ENCODE measurements around the gene DNASE1. TPM values are rescaled to one million over a fixed set of nuclear protein-coding genes. Genes with fewer than 3 reads are reported as not detected.
A peak's percentile ranks its signal among the peaks of the same experiment; 100 is the strongest.
"Not testable (repeated sequence)": the region's sequence is repeated elsewhere in the genome, so short reads cannot be mapped to it uniquely, and the experiment has no call there.

Gene DNASE1, protein sequence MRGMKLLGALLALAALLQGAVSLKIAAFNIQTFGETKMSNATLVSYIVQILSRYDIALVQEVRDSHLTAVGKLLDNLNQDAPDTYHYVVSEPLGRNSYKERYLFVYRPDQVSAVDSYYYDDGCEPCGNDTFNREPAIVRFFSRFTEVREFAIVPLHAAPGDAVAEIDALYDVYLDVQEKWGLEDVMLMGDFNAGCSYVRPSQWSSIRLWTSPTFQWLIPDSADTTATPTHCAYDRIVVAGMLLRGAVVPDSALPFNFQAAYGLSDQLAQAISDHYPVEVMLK
- 10 to 100 TPM; 39.7 to 44.2 TPM for total RNA-seq

DNA sequence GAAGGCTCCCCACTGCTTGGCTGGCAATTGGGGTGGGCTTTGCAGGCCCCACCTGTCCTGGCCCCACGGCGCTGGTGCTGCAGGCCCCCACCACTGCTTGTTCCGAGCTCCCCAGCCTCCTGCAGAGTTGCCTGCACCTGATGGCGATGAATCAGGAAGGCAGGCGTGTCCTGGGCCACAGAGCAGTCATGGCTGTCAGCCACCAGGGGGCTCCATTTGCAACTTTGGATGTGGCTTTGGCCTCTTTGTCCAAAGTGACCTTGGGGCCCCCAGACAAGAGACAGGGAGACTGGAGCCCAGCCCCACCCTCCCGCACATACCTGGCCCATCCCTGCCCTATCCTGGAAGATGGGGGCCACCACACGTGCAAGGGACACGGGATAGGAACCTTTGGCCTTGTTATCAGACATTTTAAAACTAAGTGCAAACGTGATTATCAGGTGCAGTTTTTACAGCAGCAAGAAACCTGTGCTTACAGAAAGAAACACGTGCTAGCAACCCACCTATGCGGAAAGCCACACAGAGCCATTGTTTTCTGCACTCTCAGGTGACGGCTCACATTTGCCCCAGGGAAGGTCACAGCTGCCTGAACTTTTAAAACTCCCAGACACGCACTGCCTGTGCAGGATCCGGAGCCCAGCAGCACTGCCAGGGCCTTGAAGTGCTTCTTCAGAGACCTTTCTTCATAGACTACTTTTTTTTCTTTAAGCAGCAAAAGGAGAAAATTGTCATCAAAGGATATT lies at the start of gene DNASE1:
TSS of gene DNASE1 (plus strand) at position 443 of the 743 bp plus-strand sequence. CDS start 683 bp downstream, outside the sequence.
- peak; percentile 69 for DNase-seq
- H3K9me3 Mint-ChIP-seq, result no peaks in the 10 kb centered on the region
- CTCF ChIA-PET, result interaction anchor here (0.6 to 0.8 kb wide), 3 partner anchors 8 to 87 kb away, joined by 3 to 4 read pairs (median 3); no protein-coding TSS in a partner anchor
- peak within 1 kb of the TSS; percentile 50 for H3K27ac Mint-ChIP-seq
- H3K36me3 Mint-ChIP-seq (ENCODE audit: low read depth), result peaks cover 30% of the 10 kb centered on the region
- POLR2A ChIA-PET, result no interaction called here
- H3K27me3 Mint-ChIP-seq, result no peaks in the 10 kb centered on the region
- peaks cover 7% of the 10 kb centered on the region for H3K4me1 Mint-ChIP-seq
- H3K4me3 Mint-ChIP-seq, result no peak within 1 kb of the TSS

DNA sequence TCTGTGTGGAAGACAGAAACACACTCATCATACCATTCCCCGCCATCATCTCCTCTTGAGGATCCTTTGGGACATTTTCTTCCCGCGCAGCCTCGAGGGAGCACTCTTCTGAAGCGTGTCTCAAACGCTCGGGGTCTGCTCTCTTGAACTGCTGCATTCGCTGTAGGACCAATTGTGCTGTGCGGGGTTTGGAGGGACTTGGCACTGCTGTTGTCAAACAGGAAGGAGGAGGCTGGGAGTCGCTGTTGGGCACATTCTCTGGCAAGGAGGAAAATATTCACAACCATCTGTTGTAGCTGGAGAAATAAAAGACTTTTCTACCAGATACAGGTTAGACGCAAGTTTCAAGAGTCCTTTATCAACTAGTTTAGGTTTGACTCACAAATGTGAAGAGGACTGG lies 48.0 kb upstream of the DNASE1 start:
- ChIA-PET POLR2A (no interaction called here), CTCF (no interaction called here)
- no peaks in the 10 kb centered on the region for H3K9me3 Mint-ChIP-seq
- H3K4me1 Mint-ChIP-seq, result peaks cover 25% of the 10 kb centered on the region
- H3K27ac Mint-ChIP-seq, result peak overlapping the region; percentile 26
- peaks cover 18% of the 10 kb centered on the region for H3K36me3 Mint-ChIP-seq (ENCODE audit: low read depth)
- no peaks in the 10 kb centered on the region for H3K27me3 Mint-ChIP-seq
- DNase-seq, result no peak
- H3K4me3 Mint-ChIP-seq, result no peak overlapping the region

- no peak overlapping the region for H3K4me3 Mint-ChIP-seq
- CTCF ChIA-PET, result no interaction called here
- no peak overlapping the region for H3K27ac Mint-ChIP-seq
- peaks cover 19% of the 10 kb centered on the region for H3K36me3 Mint-ChIP-seq (ENCODE audit: low read depth)
- no peak for DNase-seq
- H3K27me3 Mint-ChIP-seq, result no peaks in the 10 kb centered on the region
- H3K4me1 Mint-ChIP-seq, result peaks cover 28% of the 10 kb centered on the region
- POLR2A ChIA-PET, result no interaction called here
- H3K9me3 Mint-ChIP-seq, result no peaks in the 10 kb centered on the region
Observed at GRCh38 chr16:3607161-3607560, 47.3 kb upstream of the DNASE1 start.

- H3K27ac Mint-ChIP-seq, result no peak overlapping the region
- ChIA-PET CTCF (no interaction called here), POLR2A (no interaction called here)
- peaks cover 30% of the 10 kb centered on the region for H3K4me1 Mint-ChIP-seq
- no peak overlapping the region for H3K4me3 Mint-ChIP-seq
- H3K9me3 Mint-ChIP-seq, result no peaks in the 10 kb centered on the region
- H3K27me3 Mint-ChIP-seq, result no peaks in the 10 kb centered on the region
- DNase-seq, result no peak
- H3K36me3 Mint-ChIP-seq (ENCODE audit: low read depth), result peaks cover 20% of the 10 kb centered on the region
Observed at GRCh38 chr16:3607634-3608033, 46.9 kb upstream of the DNASE1 start.

DNA sequence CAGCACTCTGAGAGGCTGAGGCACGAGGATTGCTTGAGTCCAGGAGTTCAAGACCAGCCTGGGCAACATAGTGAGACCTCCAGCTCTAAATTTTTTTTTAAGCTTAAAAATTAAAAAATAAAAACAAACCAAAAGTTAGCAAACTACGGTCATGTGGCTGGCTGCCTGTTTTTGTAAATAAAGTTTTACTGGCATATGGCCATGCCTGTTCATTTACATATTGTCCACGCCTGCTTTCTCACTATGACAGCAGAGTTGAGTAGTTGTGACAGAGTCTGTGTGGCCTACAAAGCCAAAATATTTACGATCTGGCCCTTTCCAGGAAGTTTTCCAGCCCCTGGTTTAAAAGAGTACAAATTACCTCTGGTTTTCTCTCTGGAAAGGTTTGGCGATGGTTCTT lies 46.4 kb upstream of the DNASE1 start:
- Mint-ChIP-seq H3K27me3 (no peaks in the 10 kb centered on the region), H3K36me3 (ENCODE audit: low read depth) (peaks cover 23% of the 10 kb centered on the region), H3K4me3 (no peak overlapping the region), H3K9me3 (no peaks in the 10 kb centered on the region), H3K27ac (no peak overlapping the region), H3K4me1 (peaks cover 34% of the 10 kb centered on the region)
- ChIA-PET POLR2A (no interaction called here), CTCF (no interaction called here)
- no peak for DNase-seq

DNA sequence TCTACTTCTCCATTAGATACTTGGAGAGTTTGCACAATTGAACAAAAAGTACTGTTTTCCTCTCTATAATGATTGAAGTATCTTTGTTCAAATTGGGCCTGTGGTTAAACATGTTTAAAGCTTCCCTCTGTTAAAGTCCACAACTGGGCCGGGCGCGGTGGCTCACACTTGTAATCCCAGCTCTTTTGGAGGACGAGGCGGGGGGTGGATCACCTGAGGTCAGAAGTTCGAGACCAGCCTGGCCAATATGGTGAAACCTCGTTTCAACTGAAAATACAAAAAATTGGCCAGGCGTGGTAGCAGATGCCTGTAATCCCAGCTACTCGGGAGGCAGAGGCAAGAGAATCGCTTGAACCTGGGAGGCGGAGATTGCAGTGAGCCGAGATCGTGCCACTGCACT lies 45.5 kb upstream of the DNASE1 start:
- CTCF ChIA-PET, POLR2A ChIA-PET, DNase-seq, H3K27me3 Mint-ChIP-seq, H3K27ac Mint-ChIP-seq, H3K9me3 Mint-ChIP-seq, H3K4me3 Mint-ChIP-seq: not testable (repeated sequence)
- Mint-ChIP-seq H3K36me3 (ENCODE audit: low read depth) (peaks cover 23% of the 10 kb centered on the region), H3K4me1 (peaks cover 41% of the 10 kb centered on the region)

GRCh38 chr16:3609895-3610697 lies 44.4 kb upstream of the DNASE1 start:
- no peak for DNase-seq
- peaks cover 31% of the 10 kb centered on the region for H3K36me3 Mint-ChIP-seq (ENCODE audit: low read depth)
- no peaks in the 10 kb centered on the region for H3K27me3 Mint-ChIP-seq
- peaks cover 51% of the 10 kb centered on the region for H3K4me1 Mint-ChIP-seq
- CTCF ChIA-PET, result no interaction called here
- POLR2A ChIA-PET, result no interaction called here
- H3K9me3 Mint-ChIP-seq, result no peaks in the 10 kb centered on the region
- peak overlapping the region; percentile 84 for H3K27ac Mint-ChIP-seq
- peak overlapping the region; percentile 98 for H3K4me3 Mint-ChIP-seq

DNA sequence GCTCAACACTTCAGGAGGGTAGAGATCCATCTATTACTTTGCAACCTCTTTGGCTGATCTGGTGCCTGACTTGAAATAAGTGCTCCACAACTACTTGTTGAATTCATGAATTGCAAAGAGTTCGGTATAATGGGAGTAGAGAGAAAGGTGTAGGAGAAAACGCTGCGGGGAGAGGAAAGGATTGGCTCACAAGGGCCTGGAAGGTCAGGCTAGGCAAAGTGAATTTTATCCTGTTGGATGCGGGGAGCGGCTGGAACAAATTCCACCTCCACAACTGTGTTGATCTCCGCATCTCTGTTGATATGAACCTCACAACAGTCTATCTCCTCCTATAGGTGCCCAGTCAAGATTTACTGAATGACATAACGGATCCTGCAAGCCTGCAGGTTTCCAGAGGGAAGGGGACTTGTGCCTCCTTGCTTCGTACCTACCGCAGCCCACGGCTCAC lies 43.8 kb upstream of the DNASE1 start:
- Mint-ChIP-seq H3K27me3 (no peaks in the 10 kb centered on the region), H3K4me1 (peaks cover 57% of the 10 kb centered on the region), H3K36me3 (ENCODE audit: low read depth) (peaks cover 37% of the 10 kb centered on the region), H3K4me3 (peak overlapping the region; percentile 98), H3K9me3 (no peaks in the 10 kb centered on the region), H3K27ac (peak overlapping the region; percentile 84)
- ChIA-PET CTCF (no interaction called here), POLR2A (no interaction called here)
- DNase-seq, result no peak

DNA sequence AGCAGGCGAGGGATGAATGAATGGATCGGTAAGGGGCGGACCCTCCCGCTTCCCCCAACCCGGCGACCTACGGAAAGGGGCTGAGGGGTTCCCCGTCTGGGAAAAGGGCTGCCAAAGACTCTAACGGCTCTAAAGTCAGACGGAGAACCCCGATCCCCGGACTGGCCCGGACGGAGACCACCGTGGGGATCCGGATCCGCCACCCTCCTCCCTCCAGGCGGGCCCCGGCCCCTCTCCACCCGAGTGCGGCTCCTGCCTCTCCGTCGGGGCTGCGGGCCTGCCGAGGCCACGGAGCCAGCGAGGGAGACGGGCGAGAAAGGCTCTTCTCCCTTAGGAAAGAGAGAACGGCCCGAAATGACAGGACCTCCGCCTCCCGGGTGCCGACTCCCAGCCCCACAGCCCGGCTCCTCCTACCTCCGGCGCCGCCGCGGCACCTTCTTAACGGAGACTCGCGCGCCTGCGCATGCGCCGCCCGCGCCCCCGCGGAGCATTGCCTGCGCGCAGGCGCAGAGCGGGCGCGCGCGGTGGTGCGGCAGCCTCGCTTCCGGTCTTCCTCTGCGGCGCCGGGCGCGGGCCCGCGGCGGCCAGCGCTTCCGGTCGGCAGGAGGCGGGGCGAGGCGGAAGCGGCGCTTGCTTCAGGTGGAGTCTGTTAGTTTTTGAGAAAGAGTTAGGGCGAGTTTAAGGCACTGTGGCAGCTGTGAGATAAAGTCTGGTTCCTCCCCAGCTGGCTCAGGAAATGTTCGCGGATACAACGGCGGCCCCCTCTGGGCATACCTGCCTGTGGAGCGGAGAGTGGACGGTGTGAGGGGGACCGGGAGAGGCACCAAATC lies 43.1 kb upstream of the DNASE1 start, which contains the start of gene SLX4:
TSS of gene SLX4 (minus strand) at position 461 of the 830 bp plus-strand sequence. CDS start 2,642 bp downstream, outside the sequence.
- Mint-ChIP-seq H3K9me3 (no peaks in the 10 kb centered on the region), H3K4me1 (peaks cover 63% of the 10 kb centered on the region), H3K36me3 (ENCODE audit: low read depth) (peaks cover 34% of the 10 kb centered on the region), H3K27ac (peak within 1 kb of the TSS; percentile 98), H3K4me3 (peak within 1 kb of the TSS; percentile 98), H3K27me3 (no peaks in the 10 kb centered on the region)
- ChIA-PET CTCF (interaction anchor here (0.7 to 0.9 kb wide), 2 partner anchors 11 to 84 kb away, joined by 3 to 4 read pairs; no protein-coding TSS in a partner anchor), POLR2A (interaction anchor here (0.7 kb wide), 1 partner anchor 68 kb away, joined by 3 read pairs; no protein-coding TSS in a partner anchor)
- peak; percentile 91 for DNase-seq

DNA sequence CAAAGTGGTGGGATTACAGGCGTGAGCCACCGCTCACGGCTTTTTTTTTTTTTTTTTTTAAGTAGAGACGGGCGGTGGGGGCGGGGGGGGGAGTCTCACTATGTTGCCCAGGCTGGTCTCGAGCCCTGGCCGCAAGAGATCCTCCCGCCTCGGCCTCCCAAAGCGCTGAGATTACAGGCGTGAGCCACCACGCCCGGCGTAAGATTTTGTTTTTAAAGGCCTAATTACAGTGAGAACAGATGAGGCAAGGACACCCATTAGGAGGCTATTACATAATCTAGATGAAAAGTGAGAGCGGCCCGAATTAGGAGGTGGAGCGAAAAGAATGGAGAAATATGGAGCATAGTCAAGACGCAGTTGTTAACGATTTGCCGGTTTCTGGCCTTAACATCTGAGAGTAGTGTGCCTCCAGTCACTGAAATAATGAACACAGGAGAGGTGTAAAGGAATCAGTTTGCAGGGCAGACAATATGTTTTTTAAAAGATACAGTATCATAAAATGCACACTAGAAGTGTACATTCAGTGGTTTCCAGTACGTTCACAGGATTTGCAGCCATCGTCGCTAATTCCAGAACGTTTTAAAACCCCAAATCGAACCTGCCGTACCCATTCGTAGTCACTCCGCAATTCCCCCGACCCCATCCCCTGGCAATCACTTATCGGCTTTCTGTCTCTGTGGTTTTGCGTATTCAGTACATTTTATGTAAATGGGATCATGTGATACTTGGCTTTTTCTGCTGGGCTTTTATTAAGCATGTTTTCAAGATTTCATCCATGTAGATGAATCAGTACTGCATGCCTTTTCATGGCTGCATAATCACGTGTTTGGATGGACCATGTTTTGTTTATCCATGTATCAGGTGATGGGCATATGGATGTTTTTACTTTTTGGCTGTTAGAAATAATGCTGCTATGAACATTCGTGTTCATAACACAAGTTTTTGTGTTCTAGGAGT lies 41.7 kb upstream of the DNASE1 start:
- Mint-ChIP-seq H3K36me3 (ENCODE audit: low read depth) (peaks cover 36% of the 10 kb centered on the region), H3K9me3 (no peaks in the 10 kb centered on the region), H3K27ac (peak overlapping the region; percentile 83), H3K4me1 (peaks cover 61% of the 10 kb centered on the region), H3K27me3 (no peaks in the 10 kb centered on the region), H3K4me3 (peak overlapping the region; percentile 98)
- no peak for DNase-seq
- ChIA-PET CTCF (interaction anchor here (0.6 kb wide), 1 partner anchor 53 kb away, joined by 3 read pairs; no protein-coding TSS in a partner anchor), POLR2A (no interaction called here)

DNA sequence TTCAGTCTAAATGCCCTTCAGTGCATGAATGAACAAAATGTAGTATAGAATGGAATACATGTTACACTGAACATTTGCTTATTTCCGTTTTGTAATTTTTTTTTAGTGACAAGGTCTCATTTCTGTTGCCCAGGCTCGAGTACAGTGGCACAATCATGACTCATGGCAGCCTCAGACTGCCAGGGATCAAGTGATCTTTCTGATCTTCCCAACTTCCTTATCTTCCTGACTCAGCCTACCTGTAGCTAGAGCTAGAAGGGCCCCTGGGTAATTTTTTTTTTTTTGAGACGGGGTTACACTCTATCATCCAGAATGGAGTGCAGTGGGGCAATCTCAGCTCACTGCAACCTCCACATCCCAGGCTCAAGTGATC lies 35.7 kb upstream of the DNASE1 start:
- no peak overlapping the region for H3K4me3 Mint-ChIP-seq
- no peak for DNase-seq
- H3K27me3 Mint-ChIP-seq, result no peaks in the 10 kb centered on the region
- no peak overlapping the region for H3K27ac Mint-ChIP-seq
- ChIA-PET POLR2A (no interaction called here), CTCF (interaction anchor here (1.1 kb wide), 1 partner anchor 22 kb away, joined by 4 read pairs; no protein-coding TSS in a partner anchor)
- no peaks in the 10 kb centered on the region for H3K9me3 Mint-ChIP-seq
- H3K36me3 Mint-ChIP-seq (ENCODE audit: low read depth), result peaks cover 30% of the 10 kb centered on the region
- H3K4me1 Mint-ChIP-seq, result peaks cover 43% of the 10 kb centered on the region
